ENCODE results near the gene PHC2.
A peak's percentile ranks its signal among the peaks of the same experiment; 100 is the strongest.

Gene PHC2

GRCh38 chr1:33349081-33349759, 81.7 kb downstream of the PHC2 start:
- DNase-seq (ENCODE audit: low spot score): peak; percentile 21

- DNase-seq (ENCODE audit: low spot score): no peak
These were observed 82.2 kb downstream of the PHC2 start for GRCh38 chr1:33348676-33349080.

GRCh38 chr1:33348194-33348593, 82.7 kb downstream of the PHC2 start:
- peak; percentile 26 for DNase-seq (ENCODE audit: low spot score)

GRCh38 chr1:33347650-33347992, 83.3 kb downstream of the PHC2 start:
- no peak for DNase-seq (ENCODE audit: low spot score)

GRCh38 chr1:33346927-33347649, 83.8 kb downstream of the PHC2 start:
- DNase-seq (ENCODE audit: low spot score): peak; percentile 79

GRCh38 chr1:33346533-33346926, 84.4 kb downstream of the PHC2 start:
- DNase-seq (ENCODE audit: low spot score): no peak

GRCh38 chr1:33344896-33345560, 85.9 kb downstream of the PHC2 start:
- no peak for DNase-seq (ENCODE audit: low spot score)

GRCh38 chr1:33343539-33343938, 87.4 kb downstream of the PHC2 start:
- DNase-seq (ENCODE audit: low spot score): no peak

- DNase-seq (ENCODE audit: low spot score): peak; percentile 76
These were observed 88.7 kb downstream of the PHC2 start for GRCh38 chr1:33342041-33342723.

- DNase-seq (ENCODE audit: low spot score): no peak
These were observed 89.7 kb downstream of the PHC2 start for GRCh38 chr1:33341190-33341589.

- no peak for DNase-seq (ENCODE audit: low spot score)
These were observed 91.5 kb downstream of the PHC2 start for GRCh38 chr1:33339413-33339812.

GRCh38 chr1:33338440-33339211, 92.3 kb downstream of the PHC2 start:
- peak; percentile 60 for DNase-seq (ENCODE audit: low spot score)

- DNase-seq (ENCODE audit: low spot score): peak; percentile 36
These were observed 92.9 kb downstream of the PHC2 start for GRCh38 chr1:33338048-33338439.

GRCh38 chr1:33337441-33337840, 93.5 kb downstream of the PHC2 start:
- DNase-seq (ENCODE audit: low spot score): no peak

- no peak for DNase-seq (ENCODE audit: low spot score)
These were observed 94.3 kb downstream of the PHC2 start for GRCh38 chr1:33336580-33336979.

GRCh38 chr1:33335020-33335419, 95.9 kb downstream of the PHC2 start:
- DNase-seq (ENCODE audit: low spot score): no peak

- DNase-seq (ENCODE audit: low spot score): peak; percentile 44
These were observed 96.8 kb downstream of the PHC2 start for GRCh38 chr1:33334081-33334552.

GRCh38 chr1:33332881-33333280, 98.0 kb downstream of the PHC2 start:
- no peak for DNase-seq (ENCODE audit: low spot score)

GRCh38 chr1:33332357-33332789, 98.5 kb downstream of the PHC2 start:
- DNase-seq (ENCODE audit: low spot score): no peak

- no peak for DNase-seq (ENCODE audit: low spot score)
These were observed 99.2 kb downstream of the PHC2 start for GRCh38 chr1:33331444-33332356.

- no peak for DNase-seq (ENCODE audit: low spot score)
These were observed 100.0 kb downstream of the PHC2 start for GRCh38 chr1:33330906-33331305.
